ENCODE measurements around the gene SRRD.

GRCh38 chr22:26524870-26525269, 41.2 kb downstream of the SRRD start:
- TF ChIP-seq NFIC (IDR thresholded peaks at IDR 0.05): no peak
- TF ChIP-seq MAX (IDR thresholded peaks at IDR 0.05): no peak
- TF ChIP-seq TEAD4 (IDR thresholded peaks at IDR 0.05): no peak
